ENCODE results near the gene ACTN1.
"Not testable (repeated sequence)": the region's sequence is repeated elsewhere in the genome, so short reads cannot be mapped to it uniquely, and the experiment has no call there.

ACTN1 gene

DNA sequence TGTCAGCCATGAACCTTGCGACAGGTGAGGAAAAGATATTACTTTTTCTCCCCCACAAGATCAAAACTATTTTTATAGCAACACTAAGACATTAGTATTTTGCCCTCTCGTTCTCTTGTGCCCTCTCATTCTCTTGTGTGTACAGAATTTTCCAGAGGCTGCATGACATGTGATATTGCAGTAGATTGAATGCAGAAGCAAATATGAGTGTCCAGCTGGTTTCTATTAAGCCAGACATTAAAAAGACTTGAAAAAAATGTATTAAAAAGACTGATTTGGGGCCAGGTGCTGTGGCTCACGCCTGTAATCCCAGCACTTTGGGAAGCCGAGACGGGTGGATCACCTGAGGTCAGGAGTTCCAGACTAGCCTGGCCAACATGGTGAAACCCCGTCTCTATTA, 122.5 kb downstream of the ACTN1 start:
- DNase-seq = no peak

DNA sequence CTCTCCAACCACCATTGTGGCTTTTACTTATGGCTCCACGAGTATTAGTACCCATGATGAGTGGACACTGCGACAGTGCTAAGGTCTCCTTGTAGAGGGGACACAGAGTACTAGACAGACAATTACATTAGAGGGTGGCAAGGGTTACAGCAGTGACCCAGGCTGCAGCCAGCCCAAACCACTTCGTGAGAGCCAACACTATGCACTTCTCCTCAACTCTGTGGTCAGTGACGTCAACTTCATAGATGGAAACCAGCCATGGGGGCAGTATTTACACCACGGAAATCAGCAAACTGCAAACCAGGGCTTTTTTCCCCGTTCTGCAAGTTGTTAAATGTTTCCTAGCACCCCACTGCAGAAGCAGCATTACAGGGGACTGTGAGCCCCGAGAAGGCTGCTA, 124.7 kb downstream of the ACTN1 start:
- no peak for DNase-seq

GRCh38 chr14:68853749-68854148, 125.4 kb downstream of the ACTN1 start:
- no peak for DNase-seq

GRCh38 chr14:68852493-68852892, 126.6 kb downstream of the ACTN1 start:
- DNase-seq = not testable (repeated sequence)

- no peak for DNase-seq
Measured at GRCh38 chr14:68851078-68851477, 128.0 kb downstream of the ACTN1 start.

GRCh38 chr14:68849416-68849815, 129.7 kb downstream of the ACTN1 start:
- no peak for DNase-seq

DNA sequence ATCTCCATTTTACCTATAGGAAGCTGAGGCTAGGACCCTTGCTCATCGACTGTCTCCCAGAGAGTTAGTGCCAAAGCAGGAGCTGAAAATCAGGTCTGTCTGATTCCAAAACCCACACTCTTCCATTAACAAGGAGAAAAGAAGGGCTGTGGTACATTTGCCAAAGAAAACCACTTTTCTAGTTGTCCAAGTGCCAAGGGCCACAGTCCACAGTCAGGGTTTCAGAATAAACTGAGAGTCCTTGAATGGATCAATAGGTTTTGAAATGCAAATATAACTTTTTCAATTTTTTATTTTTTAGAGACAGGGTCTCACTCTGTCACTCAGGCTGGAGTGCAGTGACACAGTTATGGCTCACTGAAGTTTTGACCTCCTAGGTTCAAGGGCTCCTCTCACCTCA, 130.8 kb downstream of the ACTN1 start:
- DNase-seq = no peak

- not testable (repeated sequence) for DNase-seq
Measured at GRCh38 chr14:68847640-68848039, 131.5 kb downstream of the ACTN1 start.

DNA sequence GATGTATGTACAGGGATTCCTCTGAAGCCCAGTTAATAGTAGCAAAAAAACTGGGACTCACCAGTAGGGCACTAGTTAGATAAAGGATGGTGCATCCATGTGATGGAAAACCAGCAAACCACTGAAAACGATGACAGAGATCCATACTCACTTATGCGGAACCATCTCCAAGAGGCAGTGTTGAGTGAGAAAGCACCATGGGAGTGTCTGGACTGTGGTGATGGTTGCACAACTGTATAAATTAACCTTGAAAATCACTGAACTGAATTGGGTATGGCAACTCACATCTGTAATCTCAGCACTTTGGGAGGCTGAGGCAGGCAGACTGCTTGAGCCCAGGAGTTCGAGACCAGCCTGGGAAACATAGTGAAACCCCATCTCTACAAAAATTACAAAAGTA, 132.6 kb downstream of the ACTN1 start:
- DNase-seq = no peak

DNA sequence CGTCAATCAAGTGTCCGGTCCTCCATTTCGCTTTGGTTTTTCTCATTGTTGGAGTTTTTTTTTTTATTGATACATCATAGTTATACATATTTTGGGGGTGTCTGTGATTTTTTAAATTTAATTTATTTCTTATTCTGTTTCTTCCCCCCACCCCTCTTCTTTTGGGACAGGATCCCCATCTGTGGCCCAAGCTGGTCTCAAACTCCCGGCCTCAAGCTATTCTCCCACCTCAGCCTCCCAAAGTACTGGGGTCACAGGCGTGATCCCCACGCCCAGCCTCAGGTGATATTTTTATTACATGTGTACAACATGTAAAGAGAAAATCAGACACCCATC, 134.9 kb downstream of the ACTN1 start:
- no peak for DNase-seq

- DNase-seq = peak in 12 of 14 donors; percentile 2 to 68 (median 14)
Measured at GRCh38 chr14:68843471-68844209, 135.5 kb downstream of the ACTN1 start.

GRCh38 chr14:68842298-68842697, 136.8 kb downstream of the ACTN1 start:
- no peak for DNase-seq

DNA sequence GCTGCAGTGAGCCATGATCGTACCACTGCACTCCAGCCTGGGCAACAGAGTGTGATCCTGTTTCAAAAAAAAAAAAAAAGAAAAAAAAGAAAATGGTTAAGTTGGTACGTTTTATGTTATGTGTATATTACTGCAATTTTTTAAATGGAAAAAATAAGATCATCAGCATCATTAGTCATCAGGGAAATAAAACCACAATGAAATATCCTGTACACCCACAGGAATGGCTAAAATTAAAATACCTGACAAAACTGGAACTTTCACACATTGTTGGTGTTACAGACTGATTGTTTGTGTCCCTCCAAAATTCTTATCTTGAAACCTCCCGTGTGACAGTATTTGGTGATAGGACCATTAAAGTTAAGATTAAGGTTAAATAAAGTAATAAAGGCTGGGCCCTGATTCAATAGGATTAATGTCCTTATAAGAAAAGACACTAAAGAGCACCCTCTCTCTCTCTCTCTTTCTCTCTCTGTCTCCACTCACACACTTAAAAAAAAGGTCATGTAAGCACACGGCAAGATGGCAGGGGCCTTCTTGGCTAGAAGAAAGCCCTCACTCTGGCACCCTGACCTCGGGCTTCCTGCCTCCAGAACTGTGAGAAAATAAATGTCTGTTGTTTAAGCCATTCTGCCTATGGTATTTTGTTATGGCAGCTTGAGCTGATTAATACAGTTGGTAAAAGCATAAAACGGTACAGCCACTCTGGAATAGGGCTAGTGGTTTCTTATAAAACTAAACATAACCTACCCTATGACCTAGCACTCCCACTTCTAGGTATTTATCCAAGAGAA, 137.9 kb downstream of the ACTN1 start:
- no peak for DNase-seq

GRCh38 chr14:68840454-68840853, 138.6 kb downstream of the ACTN1 start:
- DNase-seq = no peak

DNA sequence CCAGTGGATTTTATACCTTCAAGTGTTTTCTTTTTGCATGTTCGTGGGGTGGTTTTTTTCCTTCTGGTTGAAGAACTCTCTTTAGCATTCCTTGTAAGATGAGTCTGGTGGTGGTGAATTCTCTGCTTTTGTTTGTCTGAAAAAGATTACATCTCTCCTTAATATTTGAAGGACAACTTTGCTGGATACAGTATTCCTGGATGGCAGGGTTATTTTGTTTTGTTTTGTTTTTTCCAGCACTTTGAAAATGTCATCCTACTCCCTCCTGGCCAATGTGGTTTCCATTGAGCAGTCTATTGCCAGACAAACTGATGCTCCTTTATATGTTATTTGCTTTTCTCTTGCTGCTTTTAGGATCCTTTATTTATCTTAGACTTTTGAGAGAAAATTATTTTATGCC, 143.0 kb downstream of the ACTN1 start:
- DNase-seq = no peak

DNA sequence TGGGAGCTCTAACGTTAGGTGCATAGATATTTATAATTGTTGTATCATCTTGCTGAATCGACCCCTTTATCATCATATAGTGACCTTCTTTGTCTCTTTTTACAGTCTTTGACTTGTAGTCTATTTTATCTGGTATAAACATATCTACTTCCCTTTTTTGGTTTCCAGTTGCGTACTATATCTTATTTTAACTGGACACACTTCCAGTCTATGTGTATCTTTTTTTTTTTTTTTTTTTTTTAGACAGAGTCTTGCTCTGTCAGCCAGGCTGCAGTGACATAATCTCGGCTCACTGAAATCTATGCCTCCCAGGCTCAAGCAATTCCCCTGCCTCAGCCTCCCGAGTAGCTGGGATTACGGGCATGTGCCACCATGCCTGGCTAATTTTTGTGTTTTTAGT, 144.3 kb downstream of the ACTN1 start:
- DNase-seq = no peak

GRCh38 chr14:68828698-68829097, 150.4 kb downstream of the ACTN1 start:
- DNase-seq = no peak

DNA sequence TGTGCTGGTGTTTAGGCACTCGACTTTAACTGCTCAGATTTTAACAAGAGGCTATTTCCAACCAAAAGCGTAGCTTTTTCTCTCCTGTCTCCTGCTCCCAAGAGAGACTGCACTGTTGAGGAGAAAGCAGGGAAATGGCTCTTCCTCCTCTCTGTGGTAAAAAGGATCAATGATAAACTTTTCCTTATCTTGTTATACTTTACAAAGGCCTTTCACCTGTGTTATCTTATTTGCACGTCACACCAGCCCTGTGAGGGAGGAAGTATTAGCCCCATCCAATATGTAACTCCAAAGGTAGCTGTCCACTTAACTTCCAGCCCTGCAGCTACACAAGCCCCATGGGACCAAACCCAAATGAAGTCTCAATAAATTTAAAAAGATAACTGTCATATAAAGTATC, 153.4 kb downstream of the ACTN1 start:
- DNase-seq = no peak

GRCh38 chr14:68824517-68825347, 154.4 kb downstream of the ACTN1 start:
- DNase-seq = peak in 11 of 14 donors; percentile 6 to 64 (median 32)

GRCh38 chr14:68824207-68824516, 154.9 kb downstream of the ACTN1 start:
- DNase-seq = no peak

Data from C1 segment of cervical spinal cord (tissue), 14 donors.